SK-N-SH (cell line): ENCODE measurements around the gene DCANP1. TPM values are rescaled to one million over a fixed set of nuclear protein-coding genes. Genes with fewer than 3 reads are reported as not detected.

ENCODE experiments used
- CTCF ChIA-PET: fragments of 300-600, 350-600 bp; formaldehyde crosslinking; extraction: SDS; loops from one replicate; lab custom pipeline; 2021; lab: Yijun Ruan, JAX
- POLR2A ChIA-PET: fragments of 350-600 bp; sonication (Branson Sonifier 250); formaldehyde crosslinking; extraction: SDS; loops from one replicate; lab custom pipeline; 2020; ENCODE audit warnings: antibody characterized with exemption, inconsistent platforms; lab: Yijun Ruan, JAX
- DNase-seq: peaks from one replicate; pipeline ENCODE4 v3.0.0; 2012
- H2AFZ ChIP-seq: fragments of 200-600 bp; sonication (generic); 2 replicates; pipeline ENCODE4 v1.8.1; 2016; ENCODE audit warnings: antibody characterized with exemption, mild to moderate bottlenecking, low read depth
- H3F3A ChIP-seq: fragments of 200-600 bp; sonication (generic); replicated peaks from 2 replicates; pipeline ENCODE3; 2016; ENCODE audit warnings: antibody characterized with exemption, mild to moderate bottlenecking; ENCODE audit not compliant: insufficient read depth
- H3K27ac ChIP-seq, 2 experiments: fragments of 200-500 bp in 1 of 2; fragments of 200-600 bp in 1 of 2; sonication (Bioruptor generic) in 1 of 2; sonication (generic), shearing (Covaris generic) in 1 of 2; 2 replicates each; pipeline versions ENCODE4 v1.5.1 to v1.6.1; 2014 to 2016; ENCODE audit warnings: low read depth in 2 of 2, inconsistent platforms in 1 of 2, low read length in 1 of 2, mild to moderate bottlenecking in 1 of 2, mixed read lengths in 1 of 2
- H3K27me3 ChIP-seq: fragments of 200-600 bp; sonication (generic), shearing (Covaris generic); 2 replicates; pipeline ENCODE4 v1.6.1; 2016; ENCODE audit warnings: mixed run types; ENCODE audit not compliant: insufficient read depth
- H3K36me3 ChIP-seq, 2 experiments: fragments of 200-500 bp in 1 of 2; fragments of 200-600 bp in 1 of 2; sonication (Bioruptor generic) in 1 of 2; sonication (generic) in 1 of 2; replicated peaks in 1 of 2; 2 replicates each; pipeline versions ENCODE3 to v1.5.1; 2014 to 2016; ENCODE audit warnings: low read length in 1 of 2, mild to moderate bottlenecking in 1 of 2; ENCODE audit not compliant: insufficient read depth in 2 of 2, control insufficient read depth in 1 of 2
- H3K4me1 ChIP-seq, 2 experiments: fragments of 200-500 bp in 1 of 2; fragments of 200-600 bp in 1 of 2; sonication (Bioruptor generic) in 1 of 2; sonication (generic), shearing (Covaris generic) in 1 of 2; 2 replicates each; pipeline versions ENCODE4 v1.5.1 to v1.6.1; 2014 to 2016; ENCODE audit warnings: low read depth in 1 of 2, low read length in 1 of 2, mixed run types in 1 of 2; ENCODE audit not compliant: insufficient read depth in 2 of 2, control insufficient read depth in 1 of 2
- H3K4me2 ChIP-seq: fragments of 200-600 bp; sonication (generic), shearing (Covaris generic); 2 replicates; pipeline ENCODE4 v1.6.1; 2017; ENCODE audit warnings: mixed run types
- H3K4me3 ChIP-seq, 2 experiments: fragments of 200-500 bp in 1 of 2; fragments of 200-600 bp in 1 of 2; sonication (Bioruptor generic) in 1 of 2; sonication (generic), shearing (Covaris generic) in 1 of 2; 2 replicates each; pipeline versions ENCODE4 v1.5.1 to v1.8.1; 2014 to 2016; ENCODE audit warnings: low read depth in 2 of 2, inconsistent platforms in 1 of 2, low read length in 1 of 2, mild to moderate bottlenecking in 1 of 2, mixed read lengths in 1 of 2, moderate library complexity in 1 of 2
- H3K79me2 ChIP-seq: fragments of 200-600 bp; sonication (generic); 2 replicates; pipeline ENCODE4 v1.8.1; 2017; ENCODE audit warnings: mild to moderate bottlenecking; ENCODE audit not compliant: insufficient read depth
- H3K9ac ChIP-seq: fragments of 200-600 bp; sonication (generic); 2 replicates; pipeline ENCODE4 v1.6.1; 2017; ENCODE audit warnings: mixed run types
- H3K9me2 ChIP-seq: fragments of 200-600 bp; sonication (generic); 2 replicates; pipeline ENCODE4 v1.6.1; 2017; ENCODE audit warnings: mixed run types
- H3K9me3 ChIP-seq: fragments of 200-600 bp; sonication (generic); 2 replicates; pipeline ENCODE4 v1.6.1; 2017; ENCODE audit warnings: mixed run types, mild to moderate bottlenecking, moderate library complexity
- H4K20me1 ChIP-seq: fragments of 200-600 bp; sonication (generic); 2 replicates; pipeline ENCODE4 v1.6.1; 2017; ENCODE audit warnings: mild to moderate bottlenecking, mixed run types; ENCODE audit not compliant: insufficient read depth
- CTCF ChIP-seq: fragments of 200-600 bp; sonication (generic); IDR thresholded peaks from 2 replicates; pipeline ENCODE4 v1.6.1; 2017; ENCODE audit warnings: antibody characterized with exemption, mild to moderate bottlenecking, moderate library complexity
- EZH2phosphoT487 ChIP-seq: fragments of 200-600 bp; sonication (generic); IDR thresholded peaks from 2 replicates; pipeline ENCODE4 v1.6.1; 2017; ENCODE audit warnings: low read depth, mixed run types, mild to moderate bottlenecking, antibody characterized with exemption, moderate library complexity, borderline replicate concordance
- FOSL2 ChIP-seq: IDR thresholded peaks from 2 replicates; pipeline ENCODE4 v1.4.0; 2012; ENCODE audit warnings: low read depth, mild to moderate bottlenecking, moderate library complexity, borderline replicate concordance
- FOXJ3 ChIP-seq: sonication (generic); formaldehyde crosslinking; IDR thresholded peaks from 2 replicates; pipeline ENCODE4 v1.5.1; 2020; ENCODE audit warnings: mild to moderate bottlenecking, missing genetic modification reagents
- GABPA ChIP-seq: IDR thresholded peaks from 2 replicates; pipeline ENCODE4 v1.4.0; 2012; ENCODE audit warnings: low read depth, mild to moderate bottlenecking
- GATA2 ChIP-seq: sonication (generic); formaldehyde crosslinking; IDR thresholded peaks from 2 replicates; pipeline ENCODE4 v1.5.0; 2020; ENCODE audit warnings: mild to moderate bottlenecking, missing genetic modification reagents
- MEF2A ChIP-seq: IDR thresholded peaks from 2 replicates; pipeline ENCODE4 v1.4.0; 2012; ENCODE audit warnings: low read depth, borderline replicate concordance
- MXI1 ChIP-seq: IDR thresholded peaks from 2 replicates; pipeline ENCODE4 v1.6.1; 2012; ENCODE audit warnings: mild to moderate bottlenecking, low read depth, low read length, improper control_type of control experiment
- NFIC ChIP-seq: IDR thresholded peaks from 2 replicates; pipeline ENCODE4 v1.4.0; 2012; ENCODE audit warnings: borderline replicate concordance
- RCOR1 ChIP-seq: fragments of 150-350 bp; IDR thresholded peaks from 2 replicates; pipeline ENCODE4 v1.6.1; 2017; ENCODE audit warnings: antibody characterized with exemption, low read length
- REST ChIP-seq: IDR thresholded peaks from 2 replicates; pipeline ENCODE4 v1.6.1; 2012; ENCODE audit warnings: mild to moderate bottlenecking, low read depth, low read length, moderate library complexity
- RFX5 ChIP-seq: IDR thresholded peaks from 2 replicates; pipeline ENCODE4 v1.6.1; 2012; ENCODE audit warnings: mild to moderate bottlenecking, improper control_type of control experiment, low read length
- TAF1 ChIP-seq: IDR thresholded peaks from 2 replicates; pipeline ENCODE4 v1.6.1; 2012; ENCODE audit warnings: low read depth, mild to moderate bottlenecking, low read length, moderate library complexity, borderline replicate concordance
- TEAD4 ChIP-seq: IDR thresholded peaks from 2 replicates; pipeline ENCODE4 v1.4.0; 2012; ENCODE audit warnings: mild to moderate bottlenecking, borderline replicate concordance; ENCODE audit not compliant: insufficient read depth
- USF1 ChIP-seq: IDR thresholded peaks from 2 replicates; pipeline ENCODE4 v1.4.0; 2012; ENCODE audit warnings: low read depth, borderline replicate concordance
- YY1 ChIP-seq: IDR thresholded peaks from 2 replicates; pipeline ENCODE4 v1.4.0; 2012; ENCODE audit warnings: low read depth, mild to moderate bottlenecking
- ZBTB33 ChIP-seq: IDR thresholded peaks from 2 replicates; pipeline ENCODE4 v1.4.0; 2012; ENCODE audit warnings: low read depth, borderline replicate concordance
- WGBS: methylation state at CpG from one replicate; pipeline ENCODE4 v1.1.6; 2017; ENCODE audit warnings: low lambda C conversion rate; 5-methylcytosine and 5-hydroxymethylcytosine counted together
- polyA plus RNA-seq, 3 experiments: library from polyadenylated mRNA; depleted of rRNA; stranded (reverse); fragments of >200 nt; gene quantifications; 2 replicates each; pipeline ENCODE4 v1.2.3, GENCODE V29; 2012

Gene DCANP1
- polyA plus RNA-seq, 1 of the 3 experiments (the other 2 are of a cell fraction) = not detected

GRCh38 chr5:135440916-135441315 is 6.2 kb downstream of the DCANP1 start:
- ChIA-PET POLR2A (no interaction called here), CTCF (interaction anchor here (0.9 to 9.6 kb wide), 4 partner anchors 16 to 25 kb away, joined by 3 to 60 read pairs (median 30); no protein-coding TSS in a partner anchor)
- Histone ChIP-seq H2AFZ (no peak overlapping the region), H3K9ac (no peak overlapping the region), H3K4me2 (no peak overlapping the region), H3K27ac (no peak overlapping the region), H3K36me3 (no peaks in the 10 kb centered on the region), H3K4me3 (no peak overlapping the region), H3K9me3 (no peaks in the 10 kb centered on the region), H3K79me2 (no peaks in the 10 kb centered on the region), H3K9me2 (no peaks in the 10 kb centered on the region), H3K27me3 (no peaks in the 10 kb centered on the region), H3K4me1 (peaks cover 0 to 32% of the 10 kb centered on the region in 2 experiments; a peak in 1 of 4 replicates), H3F3A (no peaks in the 10 kb centered on the region), H4K20me1 (no peaks in the 10 kb centered on the region)
- TF ChIP-seq RCOR1 = no peak
- no peak for TF ChIP-seq TEAD4
- TF ChIP-seq FOXJ3 (CRISPR knock-in tag) = no peak
- no peak for TF ChIP-seq ZBTB33
- no peak for TF ChIP-seq CTCF
- TF ChIP-seq FOSL2 = no peak
- no peak for TF ChIP-seq EZH2phosphoT487
- TF ChIP-seq RFX5 = no peak
- TF ChIP-seq GATA2 (CRISPR knock-in tag) = no peak
- no peak for TF ChIP-seq MXI1
- DNase-seq = no peak
- WGBS = 71% methylated on average over 6 of the region's 6 CpGs

GRCh38 chr5:135439231-135440205 is 7.6 kb downstream of the DCANP1 start:
- Histone ChIP-seq H3K4me3 (no peak overlapping the region), H4K20me1 (no peaks in the 10 kb centered on the region), H3K36me3 (no peaks in the 10 kb centered on the region), H3K27ac (peak overlapping the region in 1 of 2 experiments; percentile 19; a peak in 1 of 4 replicates), H3K4me1 (peaks cover 0 to 46% of the 10 kb centered on the region in 2 experiments; a peak in 1 of 4 replicates), H2AFZ (no peak overlapping the region), H3K9me3 (no peaks in the 10 kb centered on the region), H3K4me2 (no peak overlapping the region), H3K9ac (no peak overlapping the region), H3F3A (no peaks in the 10 kb centered on the region), H3K9me2 (no peaks in the 10 kb centered on the region), H3K79me2 (no peaks in the 10 kb centered on the region), H3K27me3 (no peaks in the 10 kb centered on the region)
- DNase-seq = no peak
- 78% methylated on average over 7 of the region's 11 CpGs for WGBS
- ChIA-PET CTCF (interaction anchor here (0.9 to 9.6 kb wide), 7 partner anchors 8 to 114 kb away, joined by 3 to 60 read pairs (median 8); no protein-coding TSS in a partner anchor), POLR2A (no interaction called here)
- TF ChIP-seq REST (no peak), USF1 (no peak), TAF1 (no peak), GABPA (no peak), FOXJ3 (CRISPR knock-in tag) (no peak), MEF2A (no peak), NFIC (no peak), RFX5 (no peak), YY1 (no peak), RCOR1 (no peak), MXI1 (no peak)
